Measurements from ENCODE around the gene EVA1A. TPM values are rescaled to one million over a fixed set of nuclear protein-coding genes. Genes with fewer than 3 reads are reported as not detected.

EVA1A gene
- polyA plus RNA-seq, 1 experiment: 41.0 TPM

DNA sequence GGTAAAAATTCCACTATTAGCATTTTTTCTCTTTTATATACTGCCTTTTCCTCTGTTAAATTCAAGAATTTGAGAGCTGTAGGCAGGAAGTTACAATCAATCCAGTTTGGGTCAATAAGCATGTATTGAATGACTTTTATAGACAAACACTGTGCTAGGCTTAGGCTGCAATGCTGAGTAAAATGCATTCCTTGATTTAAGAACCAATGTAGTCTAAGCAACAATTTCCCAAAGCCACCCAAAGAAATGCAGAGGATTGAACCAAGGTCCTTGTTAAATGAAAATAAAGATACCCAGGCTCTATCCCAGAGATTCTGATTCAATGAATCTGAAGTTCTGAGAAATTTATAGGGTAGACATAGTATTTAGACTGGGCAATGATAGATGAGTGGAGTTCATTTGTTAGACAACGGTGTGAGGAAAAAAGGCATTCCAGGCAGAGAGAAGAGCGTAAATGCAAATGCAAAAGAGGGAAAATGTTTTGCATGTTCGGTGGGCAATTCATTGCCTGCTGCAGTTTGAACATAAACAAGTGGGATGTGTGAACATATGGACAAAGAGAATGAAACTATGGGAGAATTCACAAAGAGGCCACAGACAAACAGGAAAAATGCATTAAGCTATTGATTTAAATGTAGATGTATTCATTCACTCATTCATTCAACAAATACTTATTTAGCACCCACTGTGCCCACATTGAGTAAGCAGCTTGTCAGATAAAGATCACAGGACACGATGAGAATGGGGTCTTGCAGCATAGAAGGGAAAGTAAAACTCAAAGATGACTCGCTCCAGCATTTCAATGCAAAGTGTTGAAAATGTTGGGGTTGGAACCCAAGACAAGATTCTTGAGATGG is 107.1 kb downstream of the EVA1A start:
- no peak overlapping the region for H3K4me3 ChIP-seq (ENCODE audit: low read depth, low read length)
- TF ChIP-seq, protein P1, sequence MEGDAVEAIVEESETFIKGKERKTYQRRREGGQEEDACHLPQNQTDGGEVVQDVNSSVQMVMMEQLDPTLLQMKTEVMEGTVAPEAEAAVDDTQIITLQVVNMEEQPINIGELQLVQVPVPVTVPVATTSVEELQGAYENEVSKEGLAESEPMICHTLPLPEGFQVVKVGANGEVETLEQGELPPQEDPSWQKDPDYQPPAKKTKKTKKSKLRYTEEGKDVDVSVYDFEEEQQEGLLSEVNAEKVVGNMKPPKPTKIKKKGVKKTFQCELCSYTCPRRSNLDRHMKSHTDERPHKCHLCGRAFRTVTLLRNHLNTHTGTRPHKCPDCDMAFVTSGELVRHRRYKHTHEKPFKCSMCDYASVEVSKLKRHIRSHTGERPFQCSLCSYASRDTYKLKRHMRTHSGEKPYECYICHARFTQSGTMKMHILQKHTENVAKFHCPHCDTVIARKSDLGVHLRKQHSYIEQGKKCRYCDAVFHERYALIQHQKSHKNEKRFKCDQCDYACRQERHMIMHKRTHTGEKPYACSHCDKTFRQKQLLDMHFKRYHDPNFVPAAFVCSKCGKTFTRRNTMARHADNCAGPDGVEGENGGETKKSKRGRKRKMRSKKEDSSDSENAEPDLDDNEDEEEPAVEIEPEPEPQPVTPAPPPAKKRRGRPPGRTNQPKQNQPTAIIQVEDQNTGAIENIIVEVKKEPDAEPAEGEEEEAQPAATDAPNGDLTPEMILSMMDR (IDR thresholded peaks at IDR 0.05; ENCODE audit: insufficient read depth, low read depth, low read length): no peak
- H3K36me3 ChIP-seq (ENCODE audit: control insufficient read depth, insufficient read depth, low read length): no peaks in the 10 kb centered on the region
- POLR2A ChIA-PET: no interaction called here
- DNase-seq (ENCODE audit: low read depth): no peak
- CTCF ChIA-PET: interaction anchor here (1.8 kb wide), 1 partner anchor 10 kb away, joined by 5 read pairs; no protein-coding TSS in a partner anchor
- H3K27me3 ChIP-seq (ENCODE audit: control insufficient read depth, insufficient read depth, low read length): peaks cover 11% of the 10 kb centered on the region; the same call in 1 of the 2 replicates

DNA sequence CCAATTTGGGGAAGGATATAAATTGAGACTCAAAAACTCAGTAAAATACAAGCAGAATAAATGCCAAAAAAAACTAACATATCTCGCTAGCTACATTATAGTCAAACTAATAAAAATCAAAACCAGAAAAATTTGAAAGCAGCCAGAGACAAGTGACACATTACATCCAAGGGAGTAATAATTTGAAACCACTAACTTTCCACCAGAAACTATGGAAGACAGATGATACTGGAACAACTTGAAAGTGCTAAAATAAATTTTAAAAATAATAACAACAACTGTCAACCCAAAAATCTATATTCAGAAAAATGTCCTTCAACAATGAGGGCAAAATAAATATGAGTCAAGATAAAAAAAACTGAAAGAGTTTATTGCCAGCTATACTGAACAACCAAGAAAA is 110.7 kb downstream of the EVA1A start:
- POLR2A ChIA-PET: no interaction called here
- no peak overlapping the region for H3K4me3 ChIP-seq (ENCODE audit: low read depth, low read length)
- CTCF ChIA-PET: interaction anchor here (0.6 kb wide), 1 partner anchor 205 kb away, joined by 3 read pairs; no protein-coding TSS in a partner anchor
- DNase-seq (ENCODE audit: low read depth): no peak
- no peaks in the 10 kb centered on the region for H3K36me3 ChIP-seq (ENCODE audit: control insufficient read depth, insufficient read depth, low read length)
- H3K27me3 ChIP-seq (ENCODE audit: control insufficient read depth, insufficient read depth, low read length): no peaks in the 10 kb centered on the region
- TF ChIP-seq, protein P1 (IDR thresholded peaks at IDR 0.05; ENCODE audit: insufficient read depth, low read depth, low read length): no peak

DNA sequence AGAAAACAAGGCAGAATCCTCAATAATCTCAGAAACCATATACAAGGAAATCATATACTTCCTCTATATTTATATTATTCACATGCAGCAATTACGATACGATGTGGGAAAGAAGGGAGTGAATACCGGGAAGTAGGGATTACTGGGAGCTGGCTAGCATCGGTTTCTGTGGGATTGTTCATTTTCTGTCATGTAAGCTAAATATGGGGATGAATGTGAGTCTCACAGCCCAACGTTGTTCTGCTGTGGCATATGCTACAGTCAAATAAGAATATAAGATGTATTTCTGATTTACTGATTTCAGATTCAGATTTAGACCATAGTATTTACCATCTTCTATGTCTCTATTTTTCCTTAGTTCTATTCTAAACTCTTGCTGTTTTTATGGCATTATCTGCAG is 113.6 kb downstream of the EVA1A start:
- POLR2A ChIA-PET: no interaction called here
- CTCF ChIA-PET: interaction anchor here (0.7 to 1.5 kb wide), 3 partner anchors 14 to 665 kb away, joined by 3 to 4 read pairs (median 3); no protein-coding TSS in a partner anchor
- Histone ChIP-seq H3K4me3 (ENCODE audit: low read depth, low read length) (no peak overlapping the region), H3K36me3 (ENCODE audit: control insufficient read depth, insufficient read depth, low read length) (no peaks in the 10 kb centered on the region), H3K27me3 (ENCODE audit: control insufficient read depth, insufficient read depth, low read length) (no peaks in the 10 kb centered on the region)
- TF ChIP-seq, protein P1 (IDR thresholded peaks at IDR 0.05; ENCODE audit: insufficient read depth, low read depth, low read length): no peak
- DNase-seq (ENCODE audit: low read depth): no peak

Small RNAs within 50 kb of the gene (small RNA-seq; reads per million reads assigned to genes)
- not detected for gene RF01233 (ENCODE audit: insufficient read length, low read depth, low replicate concordance)

Other genes with a start within 250 kb of the EVA1A start
- 13.9 and 33.3 TPM in 2 replicates for gene MRPL19, start 85.8 kb upstream of the EVA1A start, polyA plus RNA-seq (2011; rRNA removed)
- gene GCFC2, start 150.0 kb upstream of the EVA1A start, polyA plus RNA-seq (2011; rRNA removed): 6.9 and 11.7 TPM in 2 replicates

All from BJ (cell line).